Endothelial cell (in vitro differentiated cells): ENCODE data around the gene CHST9. TPM values are rescaled to one million over a fixed set of nuclear protein-coding genes. Genes with fewer than 3 reads are reported as not detected.

Experiments
- DNase-seq: peaks from one replicate; pipeline ENCODE4 v3.0.0; 2021; ENCODE audit warnings: low spot score
- H3K27ac Mint-ChIP-seq: one replicate; pipeline ENCODE4 v1.8.0; 2021; ENCODE audit warnings: mixed read lengths, inconsistent platforms; ENCODE audit not compliant: unreplicated experiment
- H3K27me3 Mint-ChIP-seq: one replicate; pipeline ENCODE4 v1.8.0; 2021; ENCODE audit warnings: mild to moderate bottlenecking, moderate library complexity, mixed read lengths, inconsistent platforms; ENCODE audit not compliant: unreplicated experiment
- H3K36me3 Mint-ChIP-seq: one replicate; pipeline ENCODE4 v1.8.0; 2021; ENCODE audit warnings: mild to moderate bottlenecking, low read depth, mixed read lengths, inconsistent platforms; ENCODE audit not compliant: unreplicated experiment
- H3K4me1 Mint-ChIP-seq: one replicate; pipeline ENCODE4 v1.8.0; 2021; ENCODE audit warnings: mild to moderate bottlenecking, mixed read lengths, inconsistent platforms; ENCODE audit not compliant: unreplicated experiment
- H3K4me3 Mint-ChIP-seq: one replicate; pipeline ENCODE4 v1.8.0; 2021; ENCODE audit warnings: mild to moderate bottlenecking, mixed read lengths, inconsistent platforms; ENCODE audit not compliant: unreplicated experiment
- H3K9me3 Mint-ChIP-seq: one replicate; pipeline ENCODE4 v1.8.0; 2021; ENCODE audit warnings: mixed read lengths, inconsistent platforms; ENCODE audit not compliant: unreplicated experiment
- CTCF ChIP-seq: fragments of 200-600 bp; sonication (generic); IDR thresholded peaks from one replicate; pipeline ENCODE4 v1.5.0; 2021; ENCODE audit warnings: antibody characterized with exemption; ENCODE audit not compliant: unreplicated experiment
- total RNA-seq: library from RNA; stranded (reverse); fragmentation: NEBNext Ultra II Directional; extraction: Animal tissue kit (Norgen Biotek cat#: 25700); gene quantifications from one replicate; pipeline ENCODE4 v1.2.1, GENCODE V29; 2021; ENCODE audit not compliant: unreplicated experiment

Gene CHST9
- total RNA-seq, 1 donor from 2014 or later: 4.7 TPM

DNA sequence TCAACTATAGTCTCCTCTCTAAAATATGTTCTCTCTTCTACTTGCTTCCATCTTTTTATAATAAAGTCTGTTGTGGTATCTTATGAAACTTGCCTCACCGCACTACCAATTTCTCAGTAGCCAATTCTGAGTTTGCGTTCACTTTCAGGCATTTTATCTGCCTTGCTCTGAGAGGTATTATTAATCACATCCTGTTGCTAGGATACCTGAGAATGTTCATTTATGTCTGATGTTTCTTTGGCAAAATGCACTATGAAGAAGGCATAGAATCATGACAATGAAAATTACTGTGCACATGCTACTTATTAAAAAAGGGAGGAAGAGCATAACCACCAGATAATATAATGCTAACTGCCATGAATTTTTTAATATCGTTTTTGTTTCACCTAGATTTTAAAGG, 130.2 kb downstream of the CHST9 start:
- no peak for DNase-seq
- no peaks in the 10 kb centered on the region for H3K9me3 Mint-ChIP-seq
- no peak overlapping the region for H3K4me3 Mint-ChIP-seq
- H3K4me1 Mint-ChIP-seq: no peaks in the 10 kb centered on the region
- H3K27ac Mint-ChIP-seq: no peak overlapping the region
- TF ChIP-seq CTCF: no peak
- H3K27me3 Mint-ChIP-seq: peaks cover 2% of the 10 kb centered on the region
- no peaks in the 10 kb centered on the region for H3K36me3 Mint-ChIP-seq

- Mint-ChIP-seq H3K4me1 (no peaks in the 10 kb centered on the region), H3K27me3 (peaks cover 2% of the 10 kb centered on the region), H3K27ac (no peak overlapping the region), H3K4me3 (no peak overlapping the region), H3K9me3 (no peaks in the 10 kb centered on the region), H3K36me3 (no peaks in the 10 kb centered on the region)
- no peak for DNase-seq
- TF ChIP-seq CTCF: no peak
Observed at GRCh38 chr18:27049969-27050368, 135.1 kb downstream of the CHST9 start.

DNA sequence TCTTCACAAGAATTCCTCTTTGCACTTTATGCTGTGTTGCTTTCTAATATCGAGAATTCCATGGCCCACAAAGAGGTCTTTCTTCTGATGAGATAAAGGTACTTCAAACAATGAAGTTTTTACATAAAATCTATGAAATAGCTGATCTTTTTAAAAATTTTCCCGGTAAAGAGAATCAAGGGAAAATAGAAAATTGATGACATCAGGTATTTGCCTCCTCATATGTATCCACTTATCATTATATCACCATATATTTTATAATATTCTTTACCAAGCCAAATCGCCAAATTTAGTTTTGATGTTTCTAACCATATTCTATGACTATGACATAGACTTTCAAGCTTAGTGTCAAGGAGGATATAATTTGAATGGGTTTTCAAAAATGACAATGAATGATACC, 139.8 kb downstream of the CHST9 start:
- Mint-ChIP-seq H3K27ac (no peak overlapping the region), H3K4me3 (no peak overlapping the region), H3K36me3 (no peaks in the 10 kb centered on the region), H3K4me1 (no peaks in the 10 kb centered on the region), H3K9me3 (no peaks in the 10 kb centered on the region), H3K27me3 (no peaks in the 10 kb centered on the region)
- DNase-seq: no peak
- TF ChIP-seq CTCF: no peak

DNA sequence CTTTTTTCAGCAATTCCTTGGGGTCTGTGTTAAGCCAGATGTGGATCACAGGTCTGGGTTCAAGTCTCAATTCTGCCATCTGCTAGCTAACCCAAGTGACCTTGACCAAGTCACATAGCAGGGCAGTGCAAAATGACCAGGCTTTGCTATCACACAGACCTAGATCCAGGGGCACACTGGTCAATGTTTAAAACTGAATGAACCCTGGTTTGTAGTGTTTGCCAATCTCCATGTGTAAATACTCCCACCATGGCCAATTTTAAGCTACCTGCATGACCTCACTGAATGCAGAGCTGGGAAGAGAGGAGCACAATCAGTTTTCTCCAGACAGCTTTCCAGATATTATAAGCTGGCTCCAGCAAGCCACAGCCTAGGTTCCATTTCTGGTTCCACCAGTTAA, 142.9 kb downstream of the CHST9 start:
- no peak for DNase-seq
- Mint-ChIP-seq H3K27ac (no peak overlapping the region), H3K4me1 (no peaks in the 10 kb centered on the region), H3K9me3 (no peaks in the 10 kb centered on the region), H3K4me3 (no peak overlapping the region), H3K36me3 (no peaks in the 10 kb centered on the region), H3K27me3 (no peaks in the 10 kb centered on the region)
- TF ChIP-seq CTCF: no peak

DNA sequence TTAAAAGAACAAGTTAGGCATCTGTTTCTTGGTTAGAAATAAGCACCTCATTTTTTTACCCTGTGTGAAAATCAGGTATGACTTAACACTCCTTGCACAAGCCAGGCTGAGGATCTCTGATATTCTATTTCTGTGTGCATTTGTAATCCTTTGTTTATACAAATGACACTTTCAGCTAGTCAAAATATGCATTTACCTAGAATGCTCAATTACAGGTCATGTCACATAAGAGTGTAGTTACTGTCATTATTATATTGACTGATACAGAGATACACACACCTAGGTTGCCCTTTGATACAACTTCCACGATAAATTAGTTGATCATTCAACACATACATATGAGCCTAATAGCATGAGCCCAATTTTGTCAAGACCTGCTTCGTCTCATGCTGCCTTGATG, 144.3 kb downstream of the CHST9 start:
- no peak for DNase-seq
- Mint-ChIP-seq H3K27ac (no peak overlapping the region), H3K27me3 (no peaks in the 10 kb centered on the region), H3K4me3 (no peak overlapping the region), H3K9me3 (no peaks in the 10 kb centered on the region), H3K4me1 (no peaks in the 10 kb centered on the region), H3K36me3 (no peaks in the 10 kb centered on the region)
- no peak for TF ChIP-seq CTCF
